Measurements from ENCODE around the gene ZIC1.

- TF ChIP-seq CTCF (conservative IDR thresholded peaks at IDR 0.05; ENCODE audit: low read length) (no peak), EZH2phosphoT487 (IDR thresholded peaks at IDR 0.05; ENCODE audit: borderline replicate concordance, low read depth, low read length) (no peak)
Observed at GRCh38 chr3:147372525-147373027, 36.6 kb upstream of the ZIC1 start.
